ENCODE results near the gene SERPINB11.

GRCh38 chr18:63730773-63731172 lies 28.0 kb downstream of the SERPINB11 start:
- TF ChIP-seq CTCF (IDR thresholded peaks at IDR 0.05; ENCODE audit: low read length) (no peak), EZH2 (optimal IDR thresholded peaks at IDR 0.05; ENCODE audit: low read depth, low read length) (no peak), EZH2phosphoT487 (IDR thresholded peaks at IDR 0.05; ENCODE audit: low read length) (no peak)

All from MM.1S (cell line).